SKM-1 (cell line): Measurements from ENCODE around the gene GLTPD2.

ENCODE experiments used
- DNase-seq: peaks from one replicate; lab custom pipeline; 2025; ENCODE audit not compliant: unreplicated experiment; lab: John Stamatoyannopoulos, UW

The GLTPD2 gene

DNA sequence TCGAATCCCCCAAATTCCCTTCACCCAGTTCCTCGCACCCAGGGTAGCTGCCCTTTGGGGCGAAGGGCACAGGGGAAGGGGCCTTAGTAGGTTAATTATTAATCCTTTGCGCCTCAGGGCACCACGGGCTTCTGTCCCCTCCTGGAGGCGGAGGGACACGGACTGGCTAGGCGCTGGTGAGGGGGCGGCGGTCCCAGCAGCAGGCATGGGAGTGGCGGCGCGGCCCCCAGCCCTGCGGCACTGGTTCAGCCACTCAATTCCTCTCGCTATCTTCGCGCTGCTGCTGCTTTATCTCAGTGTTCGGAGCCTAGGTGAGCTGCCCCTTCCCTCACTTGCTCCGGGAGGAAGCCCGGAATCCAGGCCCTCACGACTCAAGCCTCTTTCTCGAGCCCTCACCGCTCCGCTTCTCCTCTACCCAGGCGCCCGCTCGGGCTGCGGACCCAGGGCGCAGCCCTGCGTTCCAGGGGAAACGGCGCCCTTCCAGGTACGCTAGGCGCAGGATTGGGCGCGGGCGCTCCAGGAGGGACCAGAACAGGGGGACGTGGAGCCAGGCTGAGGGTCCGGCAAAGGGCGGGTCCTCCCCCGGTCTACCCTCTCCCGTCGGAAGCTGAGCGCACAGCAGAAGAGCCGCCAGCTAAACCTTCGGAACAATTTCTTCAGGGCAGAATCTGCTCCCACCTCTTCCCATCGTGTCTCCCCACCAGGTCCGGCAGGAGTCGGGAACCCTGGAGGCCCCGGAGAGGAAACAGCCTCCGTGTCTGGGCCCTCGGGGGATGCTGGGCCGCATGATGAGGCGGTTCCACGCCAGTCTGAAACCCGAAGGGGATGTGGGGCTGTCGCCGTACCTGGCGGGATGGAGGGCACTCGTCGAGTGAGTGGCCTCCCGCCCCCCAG lies at the start of gene GLTPD2:
Gene GLTPD2 (plus strand): TSS at position 158 of the 894 bp plus-strand sequence. CDS start 48 bp downstream, at position 206.
- DNase-seq: no peak

GRCh38 chr17:4739122-4740024 lies 49.4 kb upstream of the GLTPD2 start, which contains the start of the genes CXCL16 and ZMYND15:
TSS of gene CXCL16 (minus strand) at chr17:4739928. CDS start at chr17:4739339, 589 bp downstream.
TSS of gene ZMYND15 (plus strand) at chr17:4739833. CDS start at chr17:4740549, 716 bp downstream.
- no peak for DNase-seq

DNA sequence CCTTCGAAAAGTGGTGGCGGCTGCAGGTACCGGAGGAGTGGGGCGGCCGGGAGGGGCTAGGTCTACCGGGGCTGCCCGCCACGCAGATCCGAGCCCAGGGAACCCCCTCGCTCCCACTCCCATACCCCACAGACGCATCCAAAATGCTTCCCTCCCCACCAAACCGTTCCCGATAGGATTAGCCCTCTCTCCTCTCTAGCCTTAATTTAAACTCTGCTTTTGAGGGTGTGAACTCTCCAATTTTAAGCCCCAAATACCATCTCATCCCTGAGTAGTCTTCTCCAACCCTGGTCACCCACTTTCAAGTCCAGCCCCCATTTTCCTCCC lies 48.8 kb upstream of the GLTPD2 start:
- DNase-seq: no peak

- no peak for DNase-seq
These were observed 48.2 kb upstream of the GLTPD2 start for GRCh38 chr17:4740584-4740983.

DNA sequence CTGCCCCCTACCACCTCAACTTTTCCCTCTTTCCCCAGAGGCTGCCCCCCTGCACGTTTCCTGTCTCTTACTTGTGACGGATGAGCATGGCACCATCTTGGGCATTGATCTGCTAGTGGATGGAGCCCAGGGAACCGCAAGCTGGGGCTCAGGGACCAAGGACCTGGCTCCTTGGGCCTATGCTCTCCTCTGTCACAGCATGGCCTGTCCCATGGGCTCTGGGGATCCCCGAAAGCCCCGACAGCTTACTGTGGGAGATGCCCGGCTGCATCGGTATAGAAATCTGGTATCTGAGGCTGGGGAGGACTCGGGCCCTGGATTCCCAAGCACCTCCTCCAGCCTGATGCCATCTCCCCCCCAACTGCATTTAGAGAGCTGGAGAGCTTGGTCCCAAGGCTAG lies 47.2 kb upstream of the GLTPD2 start:
- no peak for DNase-seq

GRCh38 chr17:4742133-4742532 lies 46.6 kb upstream of the GLTPD2 start:
- no peak for DNase-seq

- no peak for DNase-seq
These were observed 46.1 kb upstream of the GLTPD2 start for GRCh38 chr17:4742629-4743028.

GRCh38 chr17:4743216-4743615 lies 45.5 kb upstream of the GLTPD2 start:
- DNase-seq: no peak

DNA sequence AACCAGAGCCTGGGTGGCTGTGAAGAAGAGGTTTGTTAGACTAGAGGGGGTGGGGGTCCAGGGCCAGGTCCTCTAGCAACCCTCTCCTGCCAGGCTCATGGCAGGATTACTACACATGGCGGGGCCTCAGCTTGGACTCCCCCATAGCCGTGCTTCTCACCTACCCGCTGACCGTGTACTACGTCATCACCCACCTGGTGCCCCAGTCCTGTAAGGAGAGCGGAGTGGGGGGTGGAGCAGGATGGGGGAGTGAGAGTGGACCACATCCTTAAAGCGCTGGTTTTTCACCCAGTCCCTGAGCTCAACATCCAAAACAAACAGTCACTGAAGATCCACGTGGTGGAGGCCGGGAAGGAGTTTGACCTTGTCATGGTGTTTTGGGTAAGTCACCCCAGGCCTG lies 44.9 kb upstream of the GLTPD2 start:
- no peak for DNase-seq

DNA sequence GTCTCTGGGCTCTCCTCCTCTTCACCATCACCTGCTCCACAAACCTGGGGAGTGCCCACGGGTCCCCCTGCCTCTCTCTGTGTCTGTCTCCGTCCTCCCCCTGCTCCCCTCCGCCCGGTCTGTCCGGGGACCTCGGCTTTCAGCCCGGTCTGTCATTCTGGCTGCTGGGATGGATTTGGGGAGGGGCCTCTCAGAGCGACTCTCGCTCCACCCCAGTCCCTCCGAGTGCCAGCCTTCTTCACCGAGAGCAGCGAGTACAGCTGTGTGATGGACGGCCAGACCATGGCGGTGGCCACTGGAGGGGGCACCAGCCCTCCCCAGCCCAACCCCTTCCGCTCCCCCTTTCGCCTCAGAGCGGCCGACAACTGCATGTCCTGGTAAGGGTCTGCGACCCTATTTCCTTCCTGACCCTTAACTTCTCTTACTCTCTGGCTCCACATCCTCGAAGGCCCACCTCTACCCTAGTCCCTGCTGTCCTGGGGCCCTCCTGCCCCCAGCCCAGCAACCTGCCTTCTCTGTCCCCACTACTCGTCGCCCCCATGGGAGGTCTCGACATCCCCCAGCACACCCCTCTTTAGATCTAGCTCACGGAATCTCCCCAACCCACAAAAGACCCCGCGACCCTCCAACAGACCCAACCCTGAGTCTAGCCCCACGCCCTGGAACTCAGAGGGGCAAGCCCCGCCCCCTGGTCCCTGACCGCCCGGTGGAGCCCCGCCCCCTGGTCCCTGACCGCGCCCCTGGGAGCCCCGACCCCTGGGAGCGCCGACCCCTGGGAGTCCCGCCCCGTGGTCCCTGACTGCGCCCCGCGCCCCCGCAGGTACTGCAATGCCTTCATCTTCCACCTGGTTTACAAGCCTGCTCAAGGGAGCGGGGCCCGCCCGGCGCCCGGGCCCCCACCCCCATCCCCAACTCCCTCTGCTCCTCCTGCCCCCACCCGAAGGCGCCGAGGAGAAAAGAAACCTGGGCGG lies 43.5 kb upstream of the GLTPD2 start:
- DNase-seq: no peak

DNA sequence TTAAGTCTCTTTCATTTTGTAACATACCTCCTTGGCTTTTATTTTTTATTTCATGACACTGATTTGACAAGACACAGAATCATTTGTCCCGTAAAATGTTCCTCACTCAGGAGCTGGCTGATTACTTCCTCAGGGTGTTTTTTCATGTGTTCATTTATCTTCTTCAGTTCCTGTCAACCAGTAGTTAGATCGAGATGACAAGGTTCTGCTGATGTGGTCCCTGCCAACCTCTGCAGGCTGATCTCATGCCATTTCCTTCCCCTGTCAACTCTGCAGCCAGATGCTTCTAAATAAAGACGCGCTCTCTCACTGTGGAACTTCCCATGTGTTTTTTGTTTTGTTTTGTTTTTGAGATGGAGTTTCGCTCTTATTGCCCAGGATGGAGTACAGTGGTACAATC lies 40.9 kb upstream of the GLTPD2 start:
- no peak for DNase-seq

DNA sequence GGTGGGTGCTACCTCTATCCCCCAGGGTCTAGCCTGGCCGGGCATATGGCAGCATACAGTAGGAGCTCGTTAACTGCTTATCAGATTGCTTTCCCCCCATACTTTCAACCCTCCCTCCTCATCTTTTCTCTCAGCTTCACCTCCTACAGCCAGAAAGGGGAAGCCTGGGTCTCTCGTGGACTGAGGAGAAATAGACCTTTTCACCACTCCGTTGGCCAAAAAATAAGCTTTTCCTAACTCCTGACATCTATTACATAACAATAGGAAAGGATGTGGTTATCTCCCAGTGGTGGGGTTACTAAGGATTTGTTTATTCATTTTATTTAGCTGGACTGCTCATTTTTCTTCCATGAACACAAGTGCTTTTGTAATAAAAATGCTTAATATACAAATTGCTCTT lies 40.1 kb upstream of the GLTPD2 start:
- no peak for DNase-seq

DNA sequence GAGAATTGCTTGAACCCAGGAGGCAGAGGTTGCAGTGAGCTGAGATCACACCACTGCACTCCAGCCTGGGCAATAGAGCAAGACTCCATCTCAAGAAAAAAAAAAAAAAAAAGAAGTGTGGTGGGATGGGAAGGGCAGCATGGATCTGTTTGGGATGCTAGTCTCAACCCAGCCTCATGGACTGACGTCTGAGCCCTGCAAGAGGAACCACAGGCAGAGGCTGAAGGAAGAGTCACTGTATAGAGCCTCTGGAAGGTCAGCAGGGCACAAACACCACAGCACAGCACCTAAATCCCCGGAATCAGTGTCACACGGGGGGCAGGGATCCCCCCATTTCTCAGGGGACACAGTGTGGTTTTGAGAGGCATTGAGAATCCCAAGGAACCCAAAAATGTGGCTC lies 38.2 kb upstream of the GLTPD2 start:
- DNase-seq: no peak

GRCh38 chr17:4751932-4752331 lies 36.8 kb upstream of the GLTPD2 start:
- DNase-seq: no peak

GRCh38 chr17:4753392-4753791 lies 35.4 kb upstream of the GLTPD2 start:
- no peak for DNase-seq

- no peak for DNase-seq
These were observed 29.0 kb upstream of the GLTPD2 start for GRCh38 chr17:4759776-4760236.

DNA sequence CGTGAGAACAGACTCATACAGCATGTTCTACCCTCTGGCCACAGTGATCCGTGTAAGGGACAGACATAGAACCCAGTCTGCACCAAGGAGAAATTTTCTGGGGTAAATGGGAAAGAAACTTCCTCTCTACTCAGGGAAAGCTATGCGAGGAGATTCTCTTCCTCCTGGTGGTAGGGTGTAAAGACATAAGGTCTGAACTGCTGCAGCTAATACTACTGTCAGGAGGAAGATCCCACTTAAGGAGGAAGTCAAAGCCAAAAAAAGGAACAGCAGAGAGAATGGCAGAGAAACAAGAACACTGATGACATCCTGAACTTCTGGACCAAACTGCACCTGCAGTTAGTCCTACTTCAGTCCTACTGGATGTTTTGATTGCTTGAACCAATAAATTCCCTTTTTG lies 24.2 kb upstream of the GLTPD2 start:
- peak; percentile 39 for DNase-seq

- DNase-seq: no peak
These were observed 22.6 kb upstream of the GLTPD2 start for GRCh38 chr17:4766201-4766600.

- no peak for DNase-seq
These were observed 22.0 kb upstream of the GLTPD2 start for GRCh38 chr17:4766723-4767122.

DNA sequence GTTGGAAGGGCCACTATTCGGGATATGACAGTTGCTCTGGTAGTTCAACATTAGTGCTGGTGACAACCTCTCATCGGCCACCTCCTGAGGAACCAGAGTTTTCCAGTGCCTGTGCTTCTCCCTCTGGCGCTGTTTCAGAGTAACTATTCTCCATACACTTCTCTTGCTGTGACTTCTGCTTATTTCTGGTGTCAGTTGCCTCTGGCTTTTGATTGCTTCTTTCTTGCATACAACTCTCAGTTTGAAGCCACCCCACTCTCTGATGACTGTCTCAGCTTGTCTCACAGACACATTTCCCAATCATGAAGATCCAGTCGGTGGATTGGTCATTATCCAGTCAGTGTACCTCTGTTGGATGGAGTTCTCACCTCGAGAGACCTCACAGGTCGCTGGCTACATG lies 20.5 kb upstream of the GLTPD2 start:
- DNase-seq: no peak

GRCh38 chr17:4769628-4770027 lies 19.1 kb upstream of the GLTPD2 start:
- DNase-seq: no peak
